Activated naive CD4-positive, alpha-beta T cell treated with anti-CD3 and anti-CD28 coated beads, Interleukin-2, amount 50 U/mL, for 24 hours (primary cell): ENCODE measurements around the gene MAML2.

Experiments used
- H3K27ac Mint-ChIP-seq: one replicate; pipeline ENCODE4 v1.8.0; 2021; ENCODE audit warnings: mild to moderate bottlenecking, mixed read lengths
- H3K27me3 Mint-ChIP-seq: one replicate; pipeline ENCODE4 v1.8.0; 2021; ENCODE audit warnings: mixed read lengths
- H3K36me3 Mint-ChIP-seq: one replicate; pipeline ENCODE4 v1.8.0; 2021; ENCODE audit warnings: mixed read lengths
- H3K4me1 Mint-ChIP-seq: one replicate; pipeline ENCODE4 v1.8.0; 2021; ENCODE audit warnings: mixed read lengths
- H3K4me3 Mint-ChIP-seq: one replicate; pipeline ENCODE4 v1.8.0; 2021; ENCODE audit warnings: mild to moderate bottlenecking, mixed read lengths
- H3K9me3 Mint-ChIP-seq: one replicate; pipeline ENCODE4 v1.8.0; 2021; ENCODE audit warnings: mixed read lengths

The MAML2 gene

DNA sequence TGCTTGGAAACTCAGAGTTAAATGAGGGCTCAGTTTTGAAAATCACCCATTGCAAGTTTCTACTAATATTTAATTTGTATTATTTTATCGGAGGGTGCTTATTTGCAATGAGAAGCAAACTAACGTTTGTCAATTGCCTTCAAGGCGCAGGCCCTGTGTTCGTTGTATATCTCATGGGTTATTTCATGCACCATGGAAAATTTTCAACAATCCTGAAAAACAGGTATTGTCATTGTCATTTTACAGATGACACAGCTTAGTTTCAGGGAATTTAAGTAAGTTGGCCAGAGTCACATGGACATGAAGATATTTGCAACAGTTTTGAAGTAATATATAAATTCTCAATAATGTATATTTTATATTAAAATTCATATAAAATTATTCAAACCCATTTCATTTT is 261.4 kb downstream of the MAML2 start:
- no peaks in the 10 kb centered on the region for H3K9me3 Mint-ChIP-seq
- H3K27me3 Mint-ChIP-seq: no peaks in the 10 kb centered on the region
- H3K27ac Mint-ChIP-seq: no peak overlapping the region
- H3K4me1 Mint-ChIP-seq: peaks cover 42% of the 10 kb centered on the region
- H3K4me3 Mint-ChIP-seq: no peak overlapping the region
- peaks cover 8% of the 10 kb centered on the region for H3K36me3 Mint-ChIP-seq

- peaks cover 58% of the 10 kb centered on the region for H3K4me1 Mint-ChIP-seq
These were observed 263.3 kb downstream of the MAML2 start for GRCh38 chr11:96079691-96080090.

DNA sequence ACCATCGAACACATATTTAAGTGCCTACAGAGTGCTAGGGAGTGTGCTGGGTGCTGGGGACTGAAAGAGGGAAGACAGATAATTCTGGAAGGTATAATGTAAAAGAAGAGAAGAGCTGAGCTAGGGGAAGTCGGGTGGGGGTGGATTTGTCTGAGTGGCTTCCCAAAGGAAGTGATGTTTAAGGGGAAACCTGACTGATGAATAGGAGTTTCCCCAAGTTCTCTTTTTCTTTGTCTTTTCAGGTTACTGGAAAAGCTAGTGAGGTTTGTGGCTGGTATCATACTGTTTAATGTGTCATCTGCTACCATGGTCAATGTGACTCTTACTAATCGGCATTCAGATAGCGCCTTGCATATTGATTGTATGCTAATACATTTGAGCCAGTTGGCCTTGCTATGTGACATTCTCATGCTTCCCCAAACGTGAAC is 267.4 kb downstream of the MAML2 start:
- Mint-ChIP-seq H3K36me3 (peaks cover 29% of the 10 kb centered on the region), H3K4me3 (peak overlapping the region; percentile 30), H3K9me3 (no peaks in the 10 kb centered on the region), H3K4me1 (peaks cover 90% of the 10 kb centered on the region), H3K27me3 (no peaks in the 10 kb centered on the region), H3K27ac (peak overlapping the region; percentile 90)

More at GRCh38 chr11:96079691-96080090, 263.3 kb downstream of the MAML2 start:
- H3K9me3 Mint-ChIP-seq: no peaks in the 10 kb centered on the region
- peaks cover 10% of the 10 kb centered on the region for H3K36me3 Mint-ChIP-seq
- no peaks in the 10 kb centered on the region for H3K27me3 Mint-ChIP-seq
- peak overlapping the region; percentile 63 for H3K27ac Mint-ChIP-seq
- no peak overlapping the region for H3K4me3 Mint-ChIP-seq

DNA sequence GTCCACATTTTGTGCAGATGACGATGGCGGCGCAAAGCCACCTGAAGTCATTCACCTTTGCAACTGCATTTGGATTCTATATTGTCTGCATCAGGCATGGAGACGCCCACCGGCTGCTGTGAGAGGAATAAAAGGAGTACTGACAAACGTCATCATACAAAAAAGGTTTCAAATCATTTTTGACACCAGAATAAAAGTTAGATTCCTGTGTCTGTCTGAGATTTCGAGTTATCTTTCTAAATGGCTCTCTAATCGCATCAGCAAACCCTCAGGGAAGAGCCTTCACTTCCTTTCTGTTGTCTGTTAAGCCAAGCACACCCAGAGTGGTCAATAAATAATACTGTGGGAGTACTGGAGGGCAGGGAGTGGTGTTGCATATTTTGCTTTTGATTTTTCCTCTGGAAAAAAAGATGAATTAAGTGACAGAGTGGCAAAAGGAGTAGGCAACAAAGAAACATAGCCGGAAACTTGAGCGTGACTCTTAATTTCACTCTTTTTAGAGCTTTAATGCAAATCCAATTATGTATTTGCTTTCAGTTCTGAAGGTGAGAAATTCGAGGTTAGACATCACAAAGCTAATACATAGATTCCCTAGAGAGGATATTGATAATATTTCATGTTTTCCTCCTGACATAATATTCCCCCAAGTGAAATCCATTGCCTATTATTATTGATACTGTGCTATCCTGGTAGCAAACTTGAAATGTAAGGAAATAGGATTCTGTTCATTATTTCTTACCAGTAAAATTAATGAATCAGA is 268.3 kb downstream of the MAML2 start:
- Mint-ChIP-seq H3K4me1 (peaks cover 83% of the 10 kb centered on the region), H3K4me3 (peak overlapping the region; percentile 30), H3K27me3 (no peaks in the 10 kb centered on the region), H3K36me3 (peaks cover 27% of the 10 kb centered on the region), H3K9me3 (no peaks in the 10 kb centered on the region), H3K27ac (peak overlapping the region; percentile 90)

- Mint-ChIP-seq H3K36me3 (peaks cover 26% of the 10 kb centered on the region), H3K9me3 (no peaks in the 10 kb centered on the region), H3K4me3 (no peak overlapping the region), H3K27ac (peak overlapping the region; percentile 55), H3K27me3 (no peaks in the 10 kb centered on the region), H3K4me1 (peaks cover 78% of the 10 kb centered on the region)
These were observed 269.5 kb downstream of the MAML2 start for GRCh38 chr11:96073536-96073935.

GRCh38 chr11:96072592-96072991 is 270.4 kb downstream of the MAML2 start:
- peak overlapping the region; percentile 46 for H3K27ac Mint-ChIP-seq
- H3K9me3 Mint-ChIP-seq: no peaks in the 10 kb centered on the region
- H3K36me3 Mint-ChIP-seq: peaks cover 21% of the 10 kb centered on the region
- H3K4me3 Mint-ChIP-seq: no peak overlapping the region
- no peaks in the 10 kb centered on the region for H3K27me3 Mint-ChIP-seq
- H3K4me1 Mint-ChIP-seq: peaks cover 78% of the 10 kb centered on the region

DNA sequence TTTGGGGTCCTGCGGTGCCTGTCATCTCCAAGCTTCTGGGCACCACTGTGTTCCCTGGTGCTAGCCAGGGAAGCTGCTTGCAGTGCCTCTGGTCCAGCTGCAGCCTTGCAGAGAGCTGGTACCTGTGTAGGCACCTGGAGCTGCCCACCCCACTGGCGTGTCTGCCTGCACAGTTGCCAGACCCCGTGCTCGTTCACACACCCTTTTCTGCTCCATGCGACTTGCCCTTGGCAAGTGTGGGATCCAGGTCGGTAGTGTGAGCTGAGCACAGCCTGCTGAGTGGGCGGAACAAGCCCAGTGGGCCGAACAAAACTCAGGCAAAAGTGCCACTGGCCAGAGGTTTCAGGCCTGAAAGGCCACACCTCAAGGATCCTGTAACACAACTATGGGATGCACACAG is 272.5 kb downstream of the MAML2 start:
- no peak overlapping the region for H3K4me3 Mint-ChIP-seq
- no peaks in the 10 kb centered on the region for H3K27me3 Mint-ChIP-seq
- peaks cover 81% of the 10 kb centered on the region for H3K4me1 Mint-ChIP-seq
- H3K27ac Mint-ChIP-seq: no peak overlapping the region
- no peaks in the 10 kb centered on the region for H3K9me3 Mint-ChIP-seq
- peaks cover 23% of the 10 kb centered on the region for H3K36me3 Mint-ChIP-seq

DNA sequence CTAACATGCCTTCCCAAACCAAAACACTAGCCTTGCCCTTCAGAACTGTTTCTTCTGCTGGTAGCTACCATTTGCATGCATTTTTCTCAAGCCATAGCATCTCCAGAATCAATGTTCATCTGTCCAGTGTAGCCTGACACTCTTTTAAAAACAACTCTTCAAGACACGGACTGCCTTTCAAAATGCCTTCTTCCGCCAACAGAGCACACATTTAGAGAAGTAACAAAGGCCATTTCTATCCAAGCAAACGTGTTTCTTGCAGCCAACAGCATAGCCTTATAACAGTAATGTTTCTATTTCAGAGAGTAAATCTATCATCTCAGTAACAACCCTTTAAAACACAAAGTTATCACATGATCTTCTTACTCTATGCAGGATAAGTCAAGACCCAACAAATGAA is 275.8 kb downstream of the MAML2 start:
- Mint-ChIP-seq H3K4me3 (no peak overlapping the region), H3K27ac (peak overlapping the region; percentile 73), H3K27me3 (no peaks in the 10 kb centered on the region), H3K4me1 (peaks cover 83% of the 10 kb centered on the region), H3K9me3 (peaks cover 5% of the 10 kb centered on the region), H3K36me3 (peaks cover 17% of the 10 kb centered on the region)

DNA sequence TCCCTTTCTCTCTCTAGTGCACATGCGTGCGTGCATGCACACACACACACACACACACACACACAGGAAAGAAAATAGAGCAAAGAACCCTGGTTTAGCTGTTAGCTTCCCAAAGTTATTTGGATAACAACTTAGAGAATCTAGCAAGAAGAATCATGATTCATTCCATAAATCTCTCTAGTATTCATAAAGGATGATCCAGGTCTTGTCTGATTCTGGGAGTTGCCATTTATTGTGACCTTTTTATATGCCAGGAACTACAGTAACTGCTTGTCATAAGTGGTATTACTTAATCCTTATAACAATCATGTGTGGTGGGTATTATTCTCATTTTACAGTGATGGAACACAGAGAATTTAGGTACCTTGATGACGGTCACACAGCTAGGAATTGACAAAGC is 277.6 kb downstream of the MAML2 start:
- H3K27ac Mint-ChIP-seq: peak overlapping the region; percentile 87
- no peak overlapping the region for H3K4me3 Mint-ChIP-seq
- H3K9me3 Mint-ChIP-seq: peaks cover 5% of the 10 kb centered on the region
- H3K4me1 Mint-ChIP-seq: peaks cover 86% of the 10 kb centered on the region
- peaks cover 10% of the 10 kb centered on the region for H3K36me3 Mint-ChIP-seq
- H3K27me3 Mint-ChIP-seq: no peaks in the 10 kb centered on the region

DNA sequence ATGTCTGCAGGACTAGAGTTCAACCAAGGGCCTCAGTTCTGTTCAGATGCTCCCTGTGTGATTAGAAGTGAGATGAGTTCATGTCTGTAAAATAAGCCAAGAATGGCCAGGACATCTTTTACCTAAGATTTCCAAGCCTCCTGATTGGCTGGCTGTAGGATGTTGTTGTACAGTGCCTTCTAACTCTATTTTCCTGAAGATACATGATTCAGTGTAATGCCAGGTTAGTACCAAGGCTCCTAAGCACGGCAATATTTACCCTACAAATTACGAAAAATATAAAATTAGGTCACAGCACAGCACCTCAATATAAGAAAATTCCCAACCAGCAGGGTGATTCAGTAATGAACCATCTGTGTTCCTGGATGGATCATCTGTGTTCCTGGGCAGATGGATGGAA is 279.1 kb downstream of the MAML2 start:
- Mint-ChIP-seq H3K27me3 (no peaks in the 10 kb centered on the region), H3K9me3 (peaks cover 5% of the 10 kb centered on the region), H3K4me1 (peaks cover 94% of the 10 kb centered on the region), H3K27ac (peak overlapping the region; percentile 53), H3K4me3 (no peak overlapping the region), H3K36me3 (peaks cover 21% of the 10 kb centered on the region)

DNA sequence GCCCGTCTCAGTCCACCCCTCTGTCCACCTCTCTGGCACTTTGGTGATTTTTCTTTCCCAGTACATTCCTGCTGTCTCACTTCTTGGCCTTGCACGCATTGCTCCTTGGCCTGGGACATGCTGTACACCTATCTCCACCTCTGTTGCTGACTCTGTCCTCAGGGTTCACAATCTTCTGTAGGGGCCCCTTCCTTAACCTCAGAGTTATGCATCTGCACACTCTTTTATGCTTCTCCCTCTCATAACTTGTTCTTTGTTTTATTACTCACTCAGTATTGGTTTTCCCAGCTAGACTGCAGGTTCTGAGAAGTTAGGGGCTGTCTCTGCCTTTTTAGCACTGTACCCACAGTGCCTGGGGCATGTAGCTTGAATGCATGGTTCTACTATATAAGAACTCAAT is 279.9 kb downstream of the MAML2 start:
- Mint-ChIP-seq H3K4me3 (peak overlapping the region; percentile 63), H3K9me3 (peaks cover 5% of the 10 kb centered on the region), H3K27me3 (no peaks in the 10 kb centered on the region), H3K4me1 (peaks cover 88% of the 10 kb centered on the region), H3K27ac (peak overlapping the region; percentile 99), H3K36me3 (peaks cover 21% of the 10 kb centered on the region)

DNA sequence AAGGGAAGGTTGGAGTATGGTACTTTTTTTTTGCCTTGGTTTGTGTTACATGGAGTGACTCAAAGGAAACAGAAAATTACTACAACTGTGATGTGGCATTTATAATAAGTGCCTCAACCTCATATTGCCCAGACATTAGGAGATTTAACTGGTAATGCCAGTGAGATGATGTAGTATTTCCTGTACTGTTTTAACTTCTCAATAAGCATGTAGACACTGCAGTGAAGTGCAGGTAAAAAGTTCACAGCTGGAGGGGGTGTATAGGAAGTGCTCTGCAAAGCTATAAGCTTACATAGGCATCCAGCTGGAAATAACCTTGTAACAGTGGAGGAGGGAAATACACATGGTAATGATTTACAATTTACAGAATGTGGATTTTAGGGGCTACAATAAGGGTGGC is 280.9 kb downstream of the MAML2 start:
- peak overlapping the region; percentile 99 for H3K27ac Mint-ChIP-seq
- H3K4me1 Mint-ChIP-seq: peaks cover 88% of the 10 kb centered on the region
- H3K4me3 Mint-ChIP-seq: peak overlapping the region; percentile 63
- H3K36me3 Mint-ChIP-seq: peaks cover 25% of the 10 kb centered on the region
- peaks cover 5% of the 10 kb centered on the region for H3K9me3 Mint-ChIP-seq
- H3K27me3 Mint-ChIP-seq: no peaks in the 10 kb centered on the region

- Mint-ChIP-seq H3K36me3 (peaks cover 26% of the 10 kb centered on the region), H3K27me3 (no peaks in the 10 kb centered on the region), H3K9me3 (peaks cover 5% of the 10 kb centered on the region), H3K4me3 (no peak overlapping the region), H3K27ac (peak overlapping the region; percentile 99), H3K4me1 (peaks cover 88% of the 10 kb centered on the region)
These were observed 281.3 kb downstream of the MAML2 start for GRCh38 chr11:96061730-96062129.

DNA sequence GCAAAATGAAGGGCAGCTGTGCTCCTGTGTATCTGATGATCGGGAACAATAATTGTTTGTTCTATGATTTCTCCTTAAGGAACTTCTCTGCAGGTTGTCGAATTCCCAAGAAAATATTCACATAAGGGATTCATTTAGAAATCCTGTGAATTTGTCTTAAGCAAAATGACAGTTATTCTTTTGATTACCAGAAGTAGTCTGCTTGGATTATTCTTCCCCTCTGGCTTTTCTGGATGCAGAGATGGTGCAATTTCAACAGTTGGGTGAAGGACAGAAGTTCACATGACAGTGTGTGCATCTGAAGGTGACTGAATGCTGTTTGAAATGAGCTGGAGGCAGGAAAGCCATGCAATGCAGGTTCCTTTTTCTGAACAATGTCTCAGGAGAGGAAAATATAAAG is 281.9 kb downstream of the MAML2 start:
- Mint-ChIP-seq H3K9me3 (peaks cover 5% of the 10 kb centered on the region), H3K4me1 (peaks cover 88% of the 10 kb centered on the region), H3K36me3 (peaks cover 25% of the 10 kb centered on the region), H3K4me3 (peak overlapping the region; percentile 1), H3K27me3 (no peaks in the 10 kb centered on the region), H3K27ac (peak overlapping the region; percentile 85)

- peaks cover 91% of the 10 kb centered on the region for H3K4me1 Mint-ChIP-seq
- H3K27ac Mint-ChIP-seq: peak overlapping the region; percentile 38
- H3K4me3 Mint-ChIP-seq: no peak overlapping the region
- peaks cover 5% of the 10 kb centered on the region for H3K9me3 Mint-ChIP-seq
- H3K27me3 Mint-ChIP-seq: no peaks in the 10 kb centered on the region
- peaks cover 33% of the 10 kb centered on the region for H3K36me3 Mint-ChIP-seq
These were observed 285.5 kb downstream of the MAML2 start for GRCh38 chr11:96057502-96057901.

DNA sequence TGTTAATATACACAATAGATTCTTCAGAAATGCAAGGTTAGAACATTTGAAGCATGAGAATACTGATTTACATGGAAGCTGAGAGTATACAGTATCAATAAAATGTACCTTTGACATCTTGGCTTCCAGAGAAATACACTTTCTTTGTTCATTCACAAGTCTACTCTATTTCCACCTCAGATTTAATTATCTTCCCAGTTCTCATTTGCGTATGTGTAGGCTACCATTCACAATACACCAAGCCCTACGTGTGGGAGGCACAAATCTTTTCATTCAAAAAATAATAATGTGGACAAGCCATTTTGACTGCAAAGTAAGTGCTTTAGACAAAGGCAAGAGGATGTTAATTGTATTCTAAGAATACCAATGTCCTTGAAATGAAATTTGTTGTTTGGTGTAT is 286.4 kb downstream of the MAML2 start:
- peaks cover 89% of the 10 kb centered on the region for H3K4me1 Mint-ChIP-seq
- peaks cover 5% of the 10 kb centered on the region for H3K9me3 Mint-ChIP-seq

More for the DNA sequence above, 286.4 kb downstream of the MAML2 start:
- Mint-ChIP-seq H3K4me3 (no peak overlapping the region), H3K27ac (peak overlapping the region; percentile 16), H3K36me3 (peaks cover 36% of the 10 kb centered on the region), H3K27me3 (no peaks in the 10 kb centered on the region)
